22Rv1 (cell line): ENCODE data around the gene MARCHF3.

Source experiments
- H3K27ac ChIP-seq: fragments of 450-650 bp; 2 replicates; pipeline ENCODE4 v1.5.1; 2017
- CTCF ChIP-seq: fragments of 450-650 bp; IDR thresholded peaks from 2 replicates; pipeline ENCODE4 v1.5.1; 2017; ENCODE audit warnings: mild to moderate bottlenecking
- ZFX ChIP-seq: fragments of 450-650 bp; IDR thresholded peaks from 2 replicates; pipeline ENCODE4 v1.6.1; 2017; ENCODE audit warnings: antibody characterized with exemption, borderline replicate concordance

The MARCHF3 gene

GRCh38 chr5:126961702-126962101, 68.7 kb downstream of the MARCHF3 start:
- no peak for TF ChIP-seq CTCF
- H3K27ac ChIP-seq: no peak overlapping the region

GRCh38 chr5:126961128-126961527, 69.2 kb downstream of the MARCHF3 start:
- TF ChIP-seq CTCF (no peak), ZFX (no peak)
- H3K27ac ChIP-seq: no peak overlapping the region

- no peak overlapping the region for H3K27ac ChIP-seq
- TF ChIP-seq CTCF (no peak), ZFX (no peak)
Measured at GRCh38 chr5:126959188-126959587, 71.2 kb downstream of the MARCHF3 start.

- TF ChIP-seq CTCF (no peak), ZFX (no peak)
- H3K27ac ChIP-seq: no peak overlapping the region
Measured at GRCh38 chr5:126956991-126957390, 73.4 kb downstream of the MARCHF3 start.

- TF ChIP-seq ZFX: no peak
- no peak overlapping the region for H3K27ac ChIP-seq
Measured at GRCh38 chr5:126954981-126955380, 75.4 kb downstream of the MARCHF3 start.

GRCh38 chr5:126953640-126954039, 76.7 kb downstream of the MARCHF3 start:
- TF ChIP-seq CTCF (no peak), ZFX (no peak)

GRCh38 chr5:126949475-126949874, 80.9 kb downstream of the MARCHF3 start:
- no peak overlapping the region for H3K27ac ChIP-seq
- TF ChIP-seq ZFX: no peak

More at GRCh38 chr5:126953640-126954039, 76.7 kb downstream of the MARCHF3 start:
- no peak overlapping the region for H3K27ac ChIP-seq

- no peak overlapping the region for H3K27ac ChIP-seq
- TF ChIP-seq CTCF: no peak
- TF ChIP-seq ZFX: no peak
Measured at GRCh38 chr5:126948453-126948852, 81.9 kb downstream of the MARCHF3 start.
